MG63 (cell line): ENCODE data around the gene IGSF23. TPM values are rescaled to one million over a fixed set of nuclear protein-coding genes. Genes with fewer than 3 reads are reported as not detected.
A peak's percentile ranks its signal among the peaks of the same experiment; 100 is the strongest.
"Not testable (repeated sequence)": the region's sequence is repeated elsewhere in the genome, so short reads cannot be mapped to it uniquely, and the experiment has no call there.

Experiments used
- DNase-seq: peaks from one replicate; pipeline ENCODE4 v3.0.0-alpha.2; 2020
- H3K27me3 ChIP-seq: fragments of 250-450 bp; sonication (Bioruptor Pico); 2 replicates; pipeline ENCODE4 v1.5.1; 2020; ENCODE audit warnings: mild to moderate bottlenecking, moderate library complexity
- H3K36me3 ChIP-seq: fragments of 250-450 bp; sonication (Bioruptor Pico); 2 replicates; pipeline ENCODE4 v1.5.1; 2020; ENCODE audit warnings: mild to moderate bottlenecking, moderate library complexity
- H3K4me3 ChIP-seq: fragments of 250-450 bp; sonication (Bioruptor Pico); 2 replicates; pipeline ENCODE4 v1.5.1; 2020; ENCODE audit warnings: mild to moderate bottlenecking, moderate library complexity
- H3K9me3 ChIP-seq: fragments of 250-450 bp; sonication (Bioruptor Pico); 2 replicates; pipeline ENCODE4 v1.5.1; 2020; ENCODE audit warnings: mild to moderate bottlenecking, moderate library complexity
- total RNA-seq: library from RNA; depleted of rRNA; stranded (reverse); fragments of >200 nt; shearing (Covaris generic); gene quantifications from 2 replicates; pipeline ENCODE4 v1.2.3, GENCODE V29; 2014; ENCODE audit warnings: low replicate concordance

Gene IGSF23
- total RNA-seq, 1 experiment from 2014 or later = 3.0 TPM

- H3K9me3 ChIP-seq = peaks cover 1% of the 10 kb centered on the region; the same call in 1 of the 2 replicates
- H3K27me3 ChIP-seq = no peaks in the 10 kb centered on the region
- no peak overlapping the region for H3K4me3 ChIP-seq
- peak; percentile 87 for DNase-seq
- H3K36me3 ChIP-seq = no peaks in the 10 kb centered on the region; the same call in 1 of the 2 replicates
Observed at GRCh38 chr19:44603201-44603945, 10.0 kb upstream of the IGSF23 start.

GRCh38 chr19:44604241-44604640 lies 9.1 kb upstream of the IGSF23 start:
- H3K36me3 ChIP-seq = no peaks in the 10 kb centered on the region; the same call in 1 of the 2 replicates
- H3K9me3 ChIP-seq = no peaks in the 10 kb centered on the region
- no peak overlapping the region for H3K4me3 ChIP-seq
- DNase-seq = no peak
- H3K27me3 ChIP-seq = no peaks in the 10 kb centered on the region

GRCh38 chr19:44605547-44605946 lies 7.8 kb upstream of the IGSF23 start:
- Histone ChIP-seq H3K27me3 (no peaks in the 10 kb centered on the region), H3K36me3 (no peaks in the 10 kb centered on the region; the same call in 1 of the 2 replicates), H3K9me3 (no peaks in the 10 kb centered on the region), H3K4me3 (no peak overlapping the region)
- no peak for DNase-seq

GRCh38 chr19:44607049-44607448 lies 6.3 kb upstream of the IGSF23 start:
- Histone ChIP-seq H3K4me3 (no peak overlapping the region), H3K27me3 (no peaks in the 10 kb centered on the region), H3K9me3 (no peaks in the 10 kb centered on the region), H3K36me3 (no peaks in the 10 kb centered on the region; the same call in 1 of the 2 replicates)
- peak; percentile 21 for DNase-seq

GRCh38 chr19:44607917-44608316 lies 5.4 kb upstream of the IGSF23 start:
- Histone ChIP-seq H3K9me3 (no peaks in the 10 kb centered on the region), H3K4me3 (no peak overlapping the region), H3K27me3 (no peaks in the 10 kb centered on the region), H3K36me3 (no peaks in the 10 kb centered on the region; the same call in 1 of the 2 replicates)
- no peak for DNase-seq

- DNase-seq = no peak
- Histone ChIP-seq H3K36me3 (no peaks in the 10 kb centered on the region; the same call in 1 of the 2 replicates), H3K4me3 (no peak overlapping the region), H3K9me3 (no peaks in the 10 kb centered on the region), H3K27me3 (no peaks in the 10 kb centered on the region)
Observed at GRCh38 chr19:44608391-44608821, 5.0 kb upstream of the IGSF23 start.

GRCh38 chr19:44609219-44609618 lies 4.1 kb upstream of the IGSF23 start:
- no peak for DNase-seq
- H3K4me3 ChIP-seq = no peak overlapping the region
- no peaks in the 10 kb centered on the region; the same call in 1 of the 2 replicates for H3K36me3 ChIP-seq
- H3K27me3 ChIP-seq = no peaks in the 10 kb centered on the region
- no peaks in the 10 kb centered on the region for H3K9me3 ChIP-seq

- H3K9me3 ChIP-seq, H3K36me3 ChIP-seq, H3K4me3 ChIP-seq, H3K27me3 ChIP-seq: not testable (repeated sequence)
- DNase-seq = peak; percentile 26
Observed at GRCh38 chr19:44610497-44610896, 2.9 kb upstream of the IGSF23 start.

- H3K4me3 ChIP-seq = no peak overlapping the region
- H3K27me3 ChIP-seq = no peaks in the 10 kb centered on the region
- peaks cover 2% of the 10 kb centered on the region; the same call in 1 of the 2 replicates for H3K36me3 ChIP-seq
- no peaks in the 10 kb centered on the region for H3K9me3 ChIP-seq
- DNase-seq = no peak
Observed at GRCh38 chr19:44611812-44612295, 1.5 kb upstream of the IGSF23 start.

GRCh38 chr19:44614313-44614712 lies 950 bp downstream of the IGSF23 start:
- no peak overlapping the region for H3K4me3 ChIP-seq
- no peaks in the 10 kb centered on the region for H3K27me3 ChIP-seq
- 0 out of 2 replicates have a peak, but pooled peaks cover 4% of the 10 kb centered on the region for H3K36me3 ChIP-seq
- no peak for DNase-seq
- no peaks in the 10 kb centered on the region; the same call in 1 of the 2 replicates for H3K9me3 ChIP-seq

- DNase-seq = no peak
- H3K27me3 ChIP-seq = no peaks in the 10 kb centered on the region
- no peaks in the 10 kb centered on the region; the same call in 1 of the 2 replicates for H3K9me3 ChIP-seq
- no peak overlapping the region for H3K4me3 ChIP-seq
- 0 out of 2 replicates have a peak, but pooled peaks cover 4% of the 10 kb centered on the region for H3K36me3 ChIP-seq
Observed at GRCh38 chr19:44615863-44616247, 2.5 kb downstream of the IGSF23 start.

- H3K36me3 ChIP-seq = 0 out of 2 replicates have a peak, but pooled peaks cover 4% of the 10 kb centered on the region
- no peak for DNase-seq
- no peak overlapping the region for H3K4me3 ChIP-seq
- H3K9me3 ChIP-seq = no peaks in the 10 kb centered on the region; the same call in 1 of the 2 replicates
- H3K27me3 ChIP-seq = no peaks in the 10 kb centered on the region
Observed at GRCh38 chr19:44617110-44617880, 3.9 kb downstream of the IGSF23 start.

- Histone ChIP-seq H3K36me3 (peaks cover 11% of the 10 kb centered on the region), H3K4me3 (no peak overlapping the region), H3K9me3 (no peaks in the 10 kb centered on the region; the same call in 1 of the 2 replicates), H3K27me3 (no peaks in the 10 kb centered on the region)
- no peak for DNase-seq
Observed at GRCh38 chr19:44618640-44619357, 5.4 kb downstream of the IGSF23 start.

GRCh38 chr19:44620667-44621066 lies 7.3 kb downstream of the IGSF23 start:
- Histone ChIP-seq H3K4me3 (no peak overlapping the region), H3K9me3 (peaks cover 6% of the 10 kb centered on the region), H3K36me3 (peaks cover 27% of the 10 kb centered on the region), H3K27me3 (no peaks in the 10 kb centered on the region)
- DNase-seq = no peak

GRCh38 chr19:44621367-44621766 lies 8.0 kb downstream of the IGSF23 start:
- Histone ChIP-seq H3K4me3 (no peak overlapping the region), H3K9me3 (peaks cover 7% of the 10 kb centered on the region), H3K36me3 (peaks cover 30% of the 10 kb centered on the region), H3K27me3 (no peaks in the 10 kb centered on the region)
- no peak for DNase-seq

GRCh38 chr19:44623080-44623479 lies 9.7 kb downstream of the IGSF23 start:
- peaks cover 45% of the 10 kb centered on the region for H3K36me3 ChIP-seq
- H3K27me3 ChIP-seq = no peaks in the 10 kb centered on the region
- DNase-seq = no peak
- no peak overlapping the region for H3K4me3 ChIP-seq
- H3K9me3 ChIP-seq = peaks cover 10% of the 10 kb centered on the region
